Endothelial cell of umbilical vein (primary cell): ENCODE data around the gene SLC38A1. TPM values are rescaled to one million over a fixed set of nuclear protein-coding genes. Genes with fewer than 3 reads are reported as not detected.

ENCODE experiments used
- BruUV-seq: library from RNA; stranded (reverse); fragments of 400-500 nt; replicated peaks from 2 replicates; lab custom pipeline; 2021; lab: Mats Ljungman, UMichigan
- CTCF ChIA-PET: fragments of 300-600, 350-600 bp; sonication (Branson Sonifier 250); formaldehyde crosslinking; loops from one replicate; lab custom pipeline; 2021; ENCODE audit warnings: antibody characterized with exemption, inconsistent platforms; lab: Charles Lee
- POLR2A ChIA-PET: fragments of 300-600, 350-600 bp; sonication (Branson Sonifier 250); formaldehyde crosslinking; loops from one replicate; lab custom pipeline; 2021; ENCODE audit warnings: antibody characterized with exemption, inconsistent platforms; lab: Charles Lee
- DNase-seq: peaks from one replicate; pipeline ENCODE4 v3.0.0-alpha.2; 2011; ENCODE audit warnings: low read depth, low spot score
- FAIRE-seq: peaks from 2 replicates; lab custom pipeline; 2011; peaks lifted over from hg19 to GRCh38; lab: Jason Lieb, UNC
- H2AFZ ChIP-seq: 2 replicates; pipeline ENCODE4 v1.6.0; 2012; ENCODE audit warnings: low read depth, low read length, control low read depth, inconsistent platforms
- H3K27ac ChIP-seq: 2 replicates; pipeline ENCODE4 v1.5.1; 2011; ENCODE audit warnings: low read depth, mild to moderate bottlenecking, control low read depth, low read length, moderate library complexity; ENCODE audit not compliant: insufficient read depth
- H3K27me3 ChIP-seq, 2 experiments: 2 replicates each; pipeline versions ENCODE4 v1.6.0 to v1.6.1; 2011; ENCODE audit warnings: low read length in 2 of 2, mixed read lengths in 1 of 2; ENCODE audit not compliant: control insufficient read depth in 2 of 2, insufficient read depth in 2 of 2
- H3K36me3 ChIP-seq, 2 experiments: 2 replicates in 1 of 2; 3 replicates in 1 of 2; pipeline ENCODE4 v1.5.1; 2011; ENCODE audit warnings: low read length in 2 of 2, mild to moderate bottlenecking in 1 of 2, moderate library complexity in 1 of 2; ENCODE audit not compliant: control insufficient read depth in 2 of 2, insufficient read depth in 2 of 2; ENCODE audit errors: extremely low read depth in 1 of 2
- H3K4me1 ChIP-seq: 3 replicates; pipeline ENCODE4 v1.5.1; 2011; ENCODE audit warnings: mild to moderate bottlenecking, low read length; ENCODE audit not compliant: control insufficient read depth, insufficient read depth; ENCODE audit errors: extremely low read depth
- H3K4me2 ChIP-seq: 2 replicates; pipeline ENCODE4 v1.6.1; 2011; ENCODE audit warnings: low read length, control low read depth, mixed read lengths; ENCODE audit not compliant: insufficient read depth
- H3K4me3 ChIP-seq, 3 experiments: fragments of 200-600 bp in 1 of 3; sonication (generic), shearing (Covaris generic) in 1 of 3; replicated peaks in 1 of 3; 2 replicates each; pipeline ENCODE4 v1.5.1; 2011 to 2016; ENCODE audit warnings: control low read depth in 3 of 3, low read length in 3 of 3, mild to moderate bottlenecking in 2 of 3, inconsistent platforms in 1 of 3, low read depth in 1 of 3, moderate library complexity in 1 of 3; ENCODE audit not compliant: insufficient read depth in 1 of 3
- H3K79me2 ChIP-seq: 2 replicates; pipeline ENCODE4 v1.6.0; 2012; ENCODE audit warnings: low read length, inconsistent platforms; ENCODE audit not compliant: control insufficient read depth, insufficient read depth
- H3K9ac ChIP-seq: replicated peaks from 2 replicates; pipeline ENCODE3; 2011; ENCODE audit warnings: low read length, control low read depth; ENCODE audit not compliant: insufficient read depth; ENCODE audit errors: extremely low read depth
- H3K9me1 ChIP-seq: replicated peaks from 3 replicates; pipeline ENCODE4 v1.6.0; 2011; ENCODE audit warnings: mild to moderate bottlenecking, low read length; ENCODE audit not compliant: control insufficient read depth, insufficient read depth; ENCODE audit errors: extremely low read depth
- H3K9me3 ChIP-seq: replicated peaks from 2 replicates; pipeline ENCODE4 v1.5.1; 2012; ENCODE audit warnings: low read length, inconsistent platforms; ENCODE audit not compliant: control insufficient read depth, insufficient read depth
- H4K20me1 ChIP-seq: replicated peaks from 2 replicates; pipeline ENCODE3; 2011; ENCODE audit warnings: mild to moderate bottlenecking, low read length; ENCODE audit not compliant: control insufficient read depth, insufficient read depth; ENCODE audit errors: extremely low read depth
- GATA2 ChIP-seq: IDR thresholded peaks from 2 replicates; pipeline ENCODE4 v1.7.0; 2011; ENCODE audit warnings: low read depth, mild to moderate bottlenecking, moderate library complexity, mixed read lengths, low read length; ENCODE audit not compliant: insufficient read length, insufficient read depth
- POLR2A ChIP-seq: IDR thresholded peaks from 2 replicates; pipeline ENCODE4 v1.6.1; 2012; ENCODE audit warnings: low read depth, mild to moderate bottlenecking, control low read depth, low read length
- POLR2AphosphoS5 ChIP-seq: IDR thresholded peaks from 2 replicates; pipeline ENCODE4 v1.6.1; 2012; ENCODE audit warnings: low read depth, mild to moderate bottlenecking, control low read depth, low read length, moderate library complexity; ENCODE audit not compliant: insufficient read depth
- dilution Hi-C: fragments of 300-500 bp; cut with MboI; formaldehyde crosslinking; loops from one replicate; pipeline ENCODE4 v1.15.0; 2019; ENCODE audit warnings: low sequenced_read_pairs; ENCODE audit not compliant: extremely low pct_ligation_motif_present
- intact Hi-C: fragments of 100-400 bp; cut with micrococcal nuclease; formaldehyde crosslinking; loops from one replicate; pipeline ENCODE4 v1.10.0; 2022
- polyA plus RNA-seq, 4 experiments: library from polyadenylated mRNA; depleted of rRNA in 3 of 4; stranded (reverse) in 3 of 4; unstranded in 1 of 4; fragments of >200 nt; gene quantifications; 2 replicates each; pipeline versions ENCODE4 v1.2.1 to v1.2.3, GENCODE V29; 2011 to 2012; ENCODE audit warnings: missing spikeins in 1 of 4
- total RNA-seq: library from RNA; stranded (reverse); gene quantifications from 2 replicates; pipeline ENCODE4 v1.2.3, GENCODE V29; 2021

The SLC38A1 gene
- total and polyA plus RNA-seq, 2 donors (not counting 3 experiments of a cell fraction or from before 2014, with no cell fraction given) = 23.6 to 86.4 TPM

DNA sequence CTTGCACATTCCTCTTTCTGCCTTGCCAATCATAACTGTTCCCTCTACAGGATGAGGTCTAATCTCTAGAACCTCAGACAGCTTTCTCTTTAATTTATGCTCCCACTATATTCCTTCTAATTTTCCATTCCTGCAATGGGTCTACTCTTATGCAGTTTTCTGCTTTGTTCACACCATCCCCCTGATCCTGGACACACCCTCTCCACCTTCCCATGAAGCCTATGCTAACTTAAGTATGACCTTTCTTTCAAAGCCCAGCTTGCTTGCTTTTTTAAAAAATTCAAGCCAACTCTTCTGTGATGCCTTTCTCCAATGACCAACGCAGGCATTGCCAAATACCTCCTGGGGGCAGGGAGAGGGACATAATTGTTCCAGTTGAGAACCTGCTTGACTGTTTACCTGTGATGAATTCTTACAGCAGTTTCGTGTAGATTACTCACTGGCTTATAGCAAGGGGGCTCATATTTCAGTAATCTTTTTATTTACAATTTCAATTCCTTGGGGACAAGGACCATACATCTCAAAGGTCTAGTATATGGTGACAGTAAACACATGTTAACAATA, 7.8 kb downstream of the SLC38A1 start:
- no peak overlapping the region for H3K27ac ChIP-seq
- H3K9me1 ChIP-seq = no peaks in the 10 kb centered on the region
- TF ChIP-seq POLR2AphosphoS5 (no peak), POLR2A (no peak)
- no peaks in the 10 kb centered on the region for H3K36me3 ChIP-seq
- DNase-seq (no peak), FAIRE-seq (no peak)
- POLR2A ChIA-PET = no interaction called here
- CTCF ChIA-PET = interaction anchor here (1.3 kb wide), 1 partner anchor 16 kb away, joined by 4 read pairs; no protein-coding TSS in a partner anchor
- no peak overlapping the region for H3K4me3 ChIP-seq
- H3K9me3 ChIP-seq = no peaks in the 10 kb centered on the region
- dilution Hi-C loops = no loop called here
- BruUV-seq = no TSS peak
- no peak overlapping the region for H3K4me2 ChIP-seq
- H3K27me3 ChIP-seq = no peaks in the 10 kb centered on the region
- H3K9ac ChIP-seq = no peak overlapping the region
- no peak overlapping the region for H2AFZ ChIP-seq
- intact Hi-C loops = loop anchor here (10.0 kb wide), 1 partner anchor 136 kb away; no protein-coding TSS in a partner anchor
- H4K20me1 ChIP-seq = peaks cover 2% of the 10 kb centered on the region
- peaks cover 98% of the 10 kb centered on the region for H3K79me2 ChIP-seq
- peaks cover 9% of the 10 kb centered on the region for H3K4me1 ChIP-seq

- Histone ChIP-seq H3K36me3 (no peaks in the 10 kb centered on the region), H3K79me2 (peaks cover 98% of the 10 kb centered on the region), H4K20me1 (peaks cover 2% of the 10 kb centered on the region), H2AFZ (no peak overlapping the region), H3K27me3 (no peaks in the 10 kb centered on the region), H3K9me1 (no peaks in the 10 kb centered on the region), H3K9me3 (no peaks in the 10 kb centered on the region), H3K9ac (no peak overlapping the region), H3K4me3 (no peak overlapping the region), H3K27ac (no peak overlapping the region), H3K4me2 (no peak overlapping the region), H3K4me1 (peaks cover 4% of the 10 kb centered on the region)
- CTCF ChIA-PET = no interaction called here
- DNase-seq (peak; percentile 9), FAIRE-seq (peak; percentile 59)
- no TSS peak for BruUV-seq
- no peak for TF ChIP-seq GATA2
- TF ChIP-seq POLR2AphosphoS5 = peak; percentile 16
- POLR2A ChIA-PET = interaction anchor here (0.6 kb wide), 1 partner anchor 38 kb away, joined by 3 read pairs; no protein-coding TSS in a partner anchor
- dilution Hi-C loops (no loop called here), intact Hi-C loops (loop anchor here (10.0 kb wide), 1 partner anchor 136 kb away; no protein-coding TSS in a partner anchor)
These were observed 8.5 kb downstream of the SLC38A1 start for GRCh38 chr12:46260124-46260912.
